Panc1 (cell line): Measurements from ENCODE around the gene FAF1.

ENCODE experiments used
- CTCF ChIP-seq: fragments of 450-650 bp; IDR thresholded peaks from 2 replicates; pipeline ENCODE4 v1.5.1; 2017; ENCODE audit warnings: mild to moderate bottlenecking
- SIN3A ChIP-seq: IDR thresholded peaks from 2 replicates; pipeline ENCODE4 v1.6.1; 2012; ENCODE audit warnings: low read depth, mild to moderate bottlenecking, low read length, moderate library complexity, borderline replicate concordance; ENCODE audit not compliant: insufficient read depth

GRCh38 chr1:50527249-50527986 lies 432.6 kb downstream of the FAF1 start:
- no peak for TF ChIP-seq SIN3A
- TF ChIP-seq CTCF, result no peak
